Amygdala (tissue), 56 donors: ENCODE results near the gene EPHA7.

Experiments used
- DNase-seq, 56 donors: peaks; one replicate each; lab custom pipeline; 2025; lab: John Stamatoyannopoulos, UW

Gene EPHA7

GRCh38 chr6:93329301-93330000 lies 89.9 kb downstream of the EPHA7 start:
- no peak for DNase-seq

- no peak for DNase-seq
Observed at GRCh38 chr6:93327857-93328256, 91.5 kb downstream of the EPHA7 start.

- no peak for DNase-seq
Observed at GRCh38 chr6:93325761-93326160, 93.6 kb downstream of the EPHA7 start.

GRCh38 chr6:93323630-93324029 lies 95.7 kb downstream of the EPHA7 start:
- DNase-seq = no peak

GRCh38 chr6:93322651-93323050 lies 96.7 kb downstream of the EPHA7 start:
- DNase-seq = no peak

GRCh38 chr6:93319304-93319703 lies 100.1 kb downstream of the EPHA7 start:
- peak in 1 of 56 donors; percentile 19 for DNase-seq

- peak in 2 of 56 donors; percentile 1 to 4 for DNase-seq
Observed at GRCh38 chr6:93318121-93318520, 101.2 kb downstream of the EPHA7 start.

GRCh38 chr6:93317592-93317991 lies 101.8 kb downstream of the EPHA7 start:
- no peak for DNase-seq

- no peak for DNase-seq
Observed at GRCh38 chr6:93307505-93308409, 111.6 kb downstream of the EPHA7 start.

GRCh38 chr6:93305088-93305487 lies 114.3 kb downstream of the EPHA7 start:
- no peak for DNase-seq

GRCh38 chr6:93304505-93304904 lies 114.9 kb downstream of the EPHA7 start:
- DNase-seq = no peak

GRCh38 chr6:93300661-93301060 lies 118.7 kb downstream of the EPHA7 start:
- DNase-seq = no peak

GRCh38 chr6:93299622-93300021 lies 119.7 kb downstream of the EPHA7 start:
- no peak for DNase-seq

- DNase-seq = no peak
Observed at GRCh38 chr6:93295631-93296030, 123.7 kb downstream of the EPHA7 start.

GRCh38 chr6:93294879-93295278 lies 124.5 kb downstream of the EPHA7 start:
- DNase-seq = no peak

GRCh38 chr6:93293872-93294271 lies 125.5 kb downstream of the EPHA7 start:
- no peak for DNase-seq

GRCh38 chr6:93293460-93293859 lies 125.9 kb downstream of the EPHA7 start:
- DNase-seq = no peak

GRCh38 chr6:93282521-93283031 lies 136.8 kb downstream of the EPHA7 start:
- DNase-seq = peak in 1 of 56 donors; percentile 0

GRCh38 chr6:93278241-93278640 lies 141.1 kb downstream of the EPHA7 start:
- DNase-seq = no peak

GRCh38 chr6:93272896-93273295 lies 146.5 kb downstream of the EPHA7 start:
- no peak for DNase-seq

- DNase-seq = peak in 1 of 56 donors; percentile 5
Observed at GRCh38 chr6:93272211-93272610, 147.1 kb downstream of the EPHA7 start.
